Middle frontal gyrus (tissue), 1 donor: Measurements from ENCODE around the gene CILP2.
A peak's percentile ranks its signal among the peaks of the same experiment; 100 is the strongest.

Experiments used
- DNase-seq: peaks from one replicate; pipeline ENCODE4 v3.0.0-alpha.2; 2015; ENCODE audit warnings: low spot score; ENCODE audit errors: extremely low spot score

Gene CILP2

DNA sequence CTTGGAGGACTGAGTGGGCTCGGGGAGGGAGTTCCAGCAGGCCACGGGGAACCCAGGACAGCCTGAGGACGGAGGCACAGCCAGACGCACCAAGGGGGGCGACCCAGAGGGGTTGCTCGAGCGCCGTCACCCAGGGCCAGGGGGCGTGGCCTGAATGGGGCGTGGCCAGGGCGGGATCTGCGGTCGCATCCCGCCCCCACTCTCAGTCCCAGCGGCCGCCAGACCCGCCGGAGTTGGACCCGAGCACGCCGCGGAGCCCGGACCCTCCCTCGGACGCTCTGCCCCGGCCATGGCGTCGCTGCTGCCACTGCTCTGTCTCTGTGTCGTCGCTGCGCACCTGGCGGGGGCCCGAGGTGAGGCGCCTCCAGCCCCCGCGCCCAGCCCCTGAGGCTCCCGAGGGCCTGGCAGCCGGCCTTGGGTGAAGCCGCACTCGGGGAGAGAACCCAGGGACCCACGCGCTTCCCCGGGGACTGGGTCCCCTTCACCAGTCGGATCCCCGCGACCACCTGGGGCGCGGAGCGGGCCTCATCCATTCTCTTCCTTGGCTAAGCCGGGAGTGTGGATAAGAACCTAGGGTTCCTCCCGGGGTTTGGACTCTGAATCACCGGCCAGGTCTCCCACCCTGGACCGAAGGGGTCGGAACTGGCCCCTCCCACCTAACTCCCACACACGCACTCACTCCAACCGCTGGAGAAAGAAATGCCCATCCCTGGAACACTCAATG lies at the start of gene CILP2:
Gene CILP2, plus strand, starts transcription at position 205 of the 724 bp plus-strand sequence. Its CDS starts 85 bp downstream, at position 290.
- no peak for DNase-seq

GRCh38 chr19:19488875-19489690 lies 49.0 kb upstream of the CILP2 start:
- no peak for DNase-seq

- no peak for DNase-seq
Measured at GRCh38 chr19:19489804-19490204, 48.3 kb upstream of the CILP2 start.

DNA sequence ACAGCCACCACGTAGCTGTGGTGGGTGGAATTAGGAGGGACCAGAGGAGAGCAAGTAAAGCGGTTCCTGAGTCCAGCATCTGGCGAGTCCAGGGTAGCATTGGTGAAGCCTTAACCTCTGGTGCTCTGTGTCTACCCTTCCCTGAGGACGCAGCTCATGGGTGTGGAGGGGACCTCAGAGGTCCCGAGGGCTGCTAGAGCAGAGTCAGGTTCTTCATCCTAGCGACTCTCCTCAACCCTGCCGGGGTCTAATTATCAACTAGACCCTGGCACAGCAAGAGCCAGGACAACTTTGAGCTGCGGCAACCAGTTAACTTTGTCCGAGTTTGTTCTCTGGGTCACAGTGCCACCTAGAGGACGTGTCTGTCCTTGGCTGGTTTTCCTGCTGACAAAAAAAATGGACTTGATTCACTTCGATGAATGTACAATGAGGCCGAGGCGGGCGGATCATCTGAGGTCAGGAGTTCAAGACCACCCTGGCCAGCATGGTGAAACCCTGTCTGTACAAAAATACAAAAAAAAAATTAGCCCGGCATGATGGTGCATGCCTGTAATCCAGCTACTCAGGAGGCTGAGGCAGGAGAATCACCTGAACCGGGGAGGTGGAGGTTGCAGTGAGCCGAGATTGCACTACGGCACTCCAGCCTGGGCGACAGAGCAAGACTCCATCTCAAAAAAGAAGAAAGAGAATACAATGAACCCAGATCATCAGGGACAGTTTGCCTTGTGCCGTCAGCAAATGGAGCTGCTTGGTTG lies 47.7 kb upstream of the CILP2 start:
- peak; percentile 82 for DNase-seq

DNA sequence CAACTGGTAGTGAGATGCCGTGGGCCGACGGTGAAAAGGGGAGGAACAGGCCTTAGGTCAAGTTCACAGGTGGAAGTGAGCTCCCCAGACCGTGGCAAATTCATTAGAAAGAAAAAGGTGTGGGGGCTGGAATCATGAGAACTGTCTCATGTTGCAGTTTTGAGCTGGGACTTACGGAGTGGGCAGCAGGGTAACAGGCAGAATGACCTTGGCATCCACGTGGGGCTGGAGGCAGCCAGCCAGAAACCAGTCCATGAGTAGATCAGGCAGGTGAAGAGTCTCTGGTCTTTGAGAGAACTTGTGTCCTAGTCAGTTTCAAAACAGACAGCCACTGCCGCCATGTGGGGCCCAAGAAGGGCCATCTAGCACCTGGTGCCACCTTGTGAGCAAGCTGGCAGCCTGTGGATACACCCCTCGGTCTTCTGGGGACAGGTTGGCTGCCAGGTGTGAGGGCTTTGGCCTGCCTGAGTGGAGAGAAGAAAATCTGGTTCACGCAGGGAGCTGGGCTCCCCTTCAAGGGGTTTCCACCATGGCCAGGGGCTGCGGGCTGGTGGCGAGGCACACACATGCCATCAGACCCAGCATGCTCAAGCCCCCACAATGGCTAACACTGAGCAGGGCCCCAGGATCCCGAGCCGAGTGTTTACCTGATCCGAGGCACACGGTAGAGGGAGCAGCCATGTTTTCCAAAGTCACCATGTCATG lies 46.6 kb upstream of the CILP2 start:
- DNase-seq: no peak

GRCh38 chr19:19492026-19492610 lies 45.9 kb upstream of the CILP2 start:
- no peak for DNase-seq

DNA sequence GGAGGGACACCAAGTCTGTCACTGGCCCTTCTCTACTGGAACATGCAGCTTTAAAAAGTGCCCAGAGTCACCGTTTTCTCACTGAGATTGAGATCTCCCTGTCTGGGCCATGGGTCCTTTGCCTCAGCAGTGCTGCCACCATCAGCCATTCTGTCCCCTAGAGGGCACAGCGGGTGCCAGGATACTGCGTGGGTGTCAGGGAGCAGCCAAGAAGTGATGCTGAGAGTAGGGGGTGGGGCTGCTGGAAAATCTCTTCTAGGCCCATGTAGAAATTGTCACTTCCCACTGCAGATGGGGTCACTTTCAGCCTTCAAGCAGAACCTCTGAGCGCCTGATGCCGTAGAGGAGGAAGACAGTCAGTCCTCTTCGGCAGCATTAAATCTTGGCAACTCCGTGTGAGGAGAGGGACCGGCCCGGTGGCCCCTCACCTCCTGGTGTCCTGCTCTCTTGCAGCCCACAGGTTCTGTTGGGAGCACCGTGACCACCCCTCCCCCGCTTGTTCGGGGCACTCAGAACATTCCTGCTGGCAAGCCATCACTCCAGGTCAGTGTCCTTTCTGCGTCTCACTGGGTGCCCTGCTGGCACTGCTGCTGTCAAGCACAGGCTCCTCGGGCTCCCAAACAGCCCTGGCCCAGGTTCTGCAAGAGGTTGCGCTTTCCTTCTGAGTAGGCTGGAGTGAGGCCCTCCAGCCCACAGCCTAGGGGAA lies 44.1 kb upstream of the CILP2 start:
- DNase-seq: no peak

- DNase-seq: no peak
Measured at GRCh38 chr19:19495614-19496603, 42.2 kb upstream of the CILP2 start.

GRCh38 chr19:19498255-19498991 lies 39.6 kb upstream of the CILP2 start:
- no peak for DNase-seq

- no peak for DNase-seq
Measured at GRCh38 chr19:19499272-19499995, 38.6 kb upstream of the CILP2 start.

- DNase-seq: no peak
Measured at GRCh38 chr19:19500975-19501644, 37.0 kb upstream of the CILP2 start.

GRCh38 chr19:19501798-19502197 lies 36.3 kb upstream of the CILP2 start:
- DNase-seq: no peak

- DNase-seq: no peak
Measured at GRCh38 chr19:19502281-19502680, 35.8 kb upstream of the CILP2 start.

DNA sequence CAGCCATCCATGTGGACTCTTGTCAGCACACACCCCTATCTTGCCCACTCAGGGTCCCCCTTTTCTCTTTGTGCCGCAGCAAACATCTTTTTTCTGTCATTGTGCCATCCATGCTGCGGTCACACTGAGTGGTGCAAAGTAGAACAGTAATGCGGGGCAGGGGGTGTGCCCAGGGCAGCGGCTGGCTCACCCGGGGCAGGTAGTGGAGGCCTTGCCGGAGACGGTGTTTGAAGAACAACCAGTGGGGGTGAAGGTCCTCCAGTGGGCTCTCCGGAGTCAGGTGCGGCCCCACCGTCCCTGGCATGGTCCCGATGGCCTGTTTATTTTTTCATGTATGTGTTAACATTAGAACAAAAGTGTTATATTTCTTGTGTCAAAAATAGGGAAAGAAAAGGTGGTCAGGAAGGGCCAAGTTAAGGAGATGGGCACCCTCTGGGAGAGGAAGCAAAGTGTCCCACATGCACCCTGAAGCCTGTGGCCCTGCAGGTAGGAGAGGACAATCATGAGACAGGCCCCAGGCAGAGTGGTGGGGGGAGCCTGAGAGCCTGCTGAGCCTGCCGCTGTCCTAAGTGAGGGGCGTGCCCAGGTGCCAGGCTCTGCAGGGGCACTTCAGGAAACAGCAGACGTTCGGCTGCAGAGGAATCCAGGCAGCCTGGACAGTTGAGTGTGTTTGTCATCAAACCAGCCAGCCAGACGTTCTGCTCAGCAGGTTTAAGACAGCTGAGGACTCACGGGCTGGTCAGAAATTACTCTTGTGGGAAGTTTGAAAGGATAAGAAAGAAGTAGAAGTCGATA lies 35.1 kb upstream of the CILP2 start:
- DNase-seq: no peak

- DNase-seq: no peak
Measured at GRCh38 chr19:19504754-19505668, 33.1 kb upstream of the CILP2 start.
